ENCODE measurements around the gene SGCD. TPM values are rescaled to one million over a fixed set of nuclear protein-coding genes. Genes with fewer than 3 reads are reported as not detected.

SGCD gene
- total and polyA plus RNA-seq, 2 of the 4 experiments (the other 2 are of a cell fraction), result 5.8 to 10.6 TPM

GRCh38 chr5:156446526-156446925 lies 119.6 kb downstream of the SGCD start:
- H4K20me1 ChIP-seq (ENCODE audit: insufficient read depth, low read length), result no peaks in the 10 kb centered on the region
- no peak for TF ChIP-seq CTCF (conservative IDR thresholded peaks at IDR 0.05; ENCODE audit: low read depth, low read length)
- TF ChIP-seq MAFK (IDR thresholded peaks at IDR 0.05; ENCODE audit: low read depth, low read length), result no peak
- no peak for TF ChIP-seq MXI1 (IDR thresholded peaks at IDR 0.05; ENCODE audit: borderline replicate concordance, low read depth, low read length)
- no peak for TF ChIP-seq MAZ (IDR thresholded peaks at IDR 0.05; ENCODE audit: borderline replicate concordance, low read depth, low read length)
- TF ChIP-seq POLR2A (IDR thresholded peaks at IDR 0.05; ENCODE audit: low read depth, low read length), result no peak
- no peak for TF ChIP-seq RCOR1 (IDR thresholded peaks at IDR 0.05; ENCODE audit: insufficient replicate concordance, low read length)
- BruUV-seq (replicated peaks), result no TSS peak
- no peak overlapping the region for H3K14ac ChIP-seq (replicated peaks; ENCODE audit: low read depth, low read length)
- peaks cover 6% of the 10 kb centered on the region; the same call in 1 of the 2 replicates for H3K4me1 ChIP-seq (ENCODE audit: control insufficient read depth, insufficient read depth, low read length)
- H4K91ac ChIP-seq (ENCODE audit: insufficient read depth, low read depth, low read length), result no peak overlapping the region
- H3K27me3 ChIP-seq (ENCODE audit: control insufficient read depth, insufficient read depth, low read length), result no peaks in the 10 kb centered on the region
- H2AK9ac ChIP-seq (replicated peaks; ENCODE audit: low read depth, low read length, poor library complexity), result no peak overlapping the region
- no peak overlapping the region for H2BK20ac ChIP-seq (ENCODE audit: low read depth, low read length)
- H3K23ac ChIP-seq (ENCODE audit: low read depth, low read length), result no peak overlapping the region
- H3K9me1 ChIP-seq (ENCODE audit: insufficient read depth, low read length), result no peaks in the 10 kb centered on the region; the same call in 1 of the 2 replicates
- H3K27ac ChIP-seq (ENCODE audit: insufficient read depth, low read length), result no peak overlapping the region
- POLR2A ChIA-PET (ENCODE audit: unreplicated experiment), result no interaction called here
- no peak overlapping the region for H2BK5ac ChIP-seq (ENCODE audit: low read depth, low read length, poor library complexity, severe bottlenecking)
- no peak overlapping the region for H4K8ac ChIP-seq (ENCODE audit: low read depth in 2 of 2, low read length in 2 of 2)
- H2AFZ ChIP-seq (replicated peaks; ENCODE audit: low read length, poor library complexity), result no peak overlapping the region
- no peaks in the 10 kb centered on the region for H3K36me3 ChIP-seq (ENCODE audit: control insufficient read depth, insufficient read depth, low read length)
- H2BK120ac ChIP-seq (ENCODE audit: low read depth, low read length), result no peak overlapping the region
- H2BK15ac ChIP-seq (ENCODE audit: low read depth, low read length), result no peak overlapping the region
- no peak for DNase-seq
- no peak overlapping the region for H3K56ac ChIP-seq (ENCODE audit: extremely low read depth, insufficient read depth, low read length)
- H3K9me3 ChIP-seq (ENCODE audit: control insufficient read depth, insufficient read depth, low read length), result no peaks in the 10 kb centered on the region
- H3K79me1 ChIP-seq (ENCODE audit: low read depth in 1 of 2, low read length in 2 of 2), result peaks cover 0 to 4% of the 10 kb centered on the region in 2 experiments; a peak in 1 of 4 replicates
- H3K18ac ChIP-seq (ENCODE audit: low read depth, low read length), result no peak overlapping the region
- intact Hi-C loops (cut with micrococcal nuclease), result no loop called here
- H2AK5ac ChIP-seq (ENCODE audit: low read depth, low read length), result no peak overlapping the region
- dilution Hi-C loops (cut with HindIII; ENCODE audit: low sequenced_read_pairs, unreplicated experiment), result no loop called here
- H4K5ac ChIP-seq (ENCODE audit: low read depth, low read length), result no peak overlapping the region
- CTCF ChIA-PET, result interaction anchor here (1.3 kb wide), 1 partner anchor 10 kb away, joined by 4 read pairs; no protein-coding TSS in a partner anchor
- in situ Hi-C loops (cut with MboI; ENCODE audit: low sequenced_read_pairs), result no loop called here
- H3K4me2 ChIP-seq (ENCODE audit: low read depth, low read length), result no peak overlapping the region
- no CpG with 5 or more reads among the region's 4 CpGs for WGBS, 2 experiments (ENCODE audit: extremely low coverage in 2 of 2, insufficient read length in 1 of 2)
- H3K9ac ChIP-seq (ENCODE audit: low read depth, low read length), result no peak overlapping the region
- no peak overlapping the region for H3K4ac ChIP-seq (ENCODE audit: low read depth, low read length)
- ATAC-seq (ENCODE audit: low read depth), result no peak
- H3K4me3 ChIP-seq (ENCODE audit: insufficient read depth, low read depth, low read length), result no peak overlapping the region

Measured in IMR-90 (cell line).